ENCODE results near the gene NKX2-1.

DNA sequence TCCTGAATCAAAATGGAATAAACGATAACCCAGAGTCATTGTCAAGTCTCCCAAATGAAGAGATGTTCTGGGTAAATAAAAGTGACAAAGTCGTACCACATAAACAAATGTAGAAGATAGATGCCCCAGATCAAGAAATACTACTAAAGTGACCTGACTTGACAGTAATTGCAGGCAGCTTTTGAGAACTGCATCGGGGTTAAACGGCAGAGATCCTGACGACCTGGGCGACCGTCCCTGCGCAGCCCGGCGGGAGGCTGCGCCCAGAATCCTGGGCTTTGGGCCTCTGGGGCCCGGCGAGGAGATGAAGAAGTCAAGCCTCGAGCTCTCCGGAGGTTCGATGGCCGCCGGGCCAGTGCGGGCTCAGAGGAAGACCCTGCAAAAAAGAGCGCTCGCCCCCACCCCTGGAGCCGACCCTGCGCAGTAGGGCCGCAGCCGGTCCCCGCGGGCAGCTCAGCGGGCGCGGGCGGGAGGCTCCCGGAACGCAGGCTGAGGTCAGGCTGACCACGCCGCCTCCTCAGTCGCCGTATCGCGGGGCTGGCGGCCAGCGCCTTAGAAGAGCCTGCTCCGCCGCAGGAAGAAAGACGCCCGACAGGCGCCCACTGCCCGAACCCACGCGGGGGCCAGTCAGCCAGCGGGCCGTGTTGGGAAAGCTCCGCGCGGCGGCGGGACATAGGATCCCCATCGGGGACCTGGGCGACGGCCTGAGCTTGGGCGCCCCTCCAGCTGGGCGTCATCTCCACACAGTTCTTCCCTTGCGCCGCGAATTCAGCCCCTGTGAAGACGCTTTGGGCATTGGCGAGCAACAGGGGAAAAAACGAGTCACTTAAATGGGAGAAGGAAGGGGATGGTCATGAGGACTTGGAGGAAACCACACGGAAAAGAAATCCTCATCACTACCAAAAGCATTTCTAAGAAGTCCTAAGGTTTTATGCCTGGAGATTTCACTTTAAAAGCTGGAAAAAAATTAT is 16.0 kb downstream of the NKX2-1 start:
- TF ChIP-seq EZH2 (IDR thresholded peaks at IDR 0.05; ENCODE audit: insufficient read depth, poor library complexity, severe bottlenecking) (peak; percentile 96), EZH2phosphoT487 (IDR thresholded peaks at IDR 0.05; ENCODE audit: insufficient read depth, low read depth) (no peak; the same call in 1 of the 2 replicates)
